HEK293 (cell line): ENCODE results near the gene RHOT2.
A peak's percentile ranks its signal among the peaks of the same experiment; 100 is the strongest.

Experiments used
- CTCF ChIA-PET: fragments of 350-600 bp; formaldehyde crosslinking; extraction: SDS; loops from one replicate; lab custom pipeline; 2021; ENCODE audit warnings: antibody characterized with exemption; lab: Yijun Ruan, JAX
- POLR2A ChIA-PET: fragments of 300-600 bp; formaldehyde crosslinking; extraction: SDS; loops from one replicate; lab custom pipeline; 2020; ENCODE audit warnings: antibody characterized with exemption, inconsistent platforms; lab: Yijun Ruan, JAX
- H3K27ac ChIP-seq: fragments of 200-500 bp; sonication (Bioruptor generic); 2 replicates; pipeline ENCODE4 v1.5.1; 2014; ENCODE audit warnings: low read depth, low read length, control low read depth, inconsistent platforms; ENCODE audit errors: extremely low read depth
- H3K36me3 ChIP-seq, 2 experiments: fragments of 200-500 bp in 1 of 2; sonication (Bioruptor generic) in 1 of 2; 1 replicate in 1 of 2; 2 replicates in 1 of 2; pipeline ENCODE4 v1.5.1; 2014 to 2017; ENCODE audit warnings: inconsistent platforms in 2 of 2, low read length in 2 of 2; ENCODE audit not compliant: control insufficient read depth in 2 of 2, insufficient read depth in 1 of 2
- H3K4me1 ChIP-seq: fragments of 200-500 bp; sonication (Bioruptor generic); 2 replicates; pipeline ENCODE4 v1.5.1; 2014; ENCODE audit warnings: mild to moderate bottlenecking, low read length, inconsistent platforms; ENCODE audit not compliant: control insufficient read depth, insufficient read depth
- H3K4me3 ChIP-seq: 2 replicates; pipeline ENCODE4 v1.5.1; 2011; ENCODE audit warnings: low read depth, mild to moderate bottlenecking, control low read depth, low read length, moderate library complexity
- H3K9me3 ChIP-seq: fragments of 200-500 bp; sonication (Bioruptor generic); 2 replicates; pipeline ENCODE4 v1.5.1; 2014; ENCODE audit warnings: low read depth, low read length, inconsistent platforms; ENCODE audit not compliant: control insufficient read depth, insufficient read depth
- GLIS1 ChIP-seq: fragments of 450-650 bp; formaldehyde crosslinking; IDR thresholded peaks from 2 replicates; pipeline ENCODE4 v1.5.1; 2016; ENCODE audit warnings: missing biosample characterization, missing genetic modification characterization
- HIC1 ChIP-seq: fragments of 450-650 bp; formaldehyde crosslinking; IDR thresholded peaks from 2 replicates; pipeline ENCODE4 v1.5.1; 2016; ENCODE audit warnings: missing biosample characterization, missing genetic modification characterization
- MYNN ChIP-seq: fragments of 450-650 bp; formaldehyde crosslinking; IDR thresholded peaks from 2 replicates; pipeline ENCODE4 v1.5.1; 2016; ENCODE audit warnings: missing biosample characterization, missing genetic modification characterization, borderline replicate concordance
- PATZ1 ChIP-seq: fragments of 450-650 bp; formaldehyde crosslinking; IDR thresholded peaks from 2 replicates; pipeline ENCODE4 v1.5.1; 2016; ENCODE audit warnings: missing biosample characterization, missing genetic modification characterization
- PRDM1 ChIP-seq: fragments of 450-650 bp; formaldehyde crosslinking; IDR thresholded peaks from 2 replicates; pipeline ENCODE4; 2016; ENCODE audit warnings: missing biosample characterization, missing genetic modification characterization
- PRDM10 ChIP-seq: fragments of 450-650 bp; formaldehyde crosslinking; IDR thresholded peaks from 2 replicates; pipeline ENCODE4 v1.5.1; 2016; ENCODE audit warnings: missing biosample characterization, missing genetic modification characterization
- SP7 ChIP-seq: fragments of 450-650 bp; formaldehyde crosslinking; IDR thresholded peaks from 2 replicates; pipeline ENCODE4 v1.5.1; 2016; ENCODE audit warnings: missing biosample characterization, missing genetic modification characterization
- ZBTB11 ChIP-seq: fragments of 450-650 bp; formaldehyde crosslinking; conservative IDR thresholded peaks from 2 replicates; pipeline ENCODE4 v1.5.1; 2016; ENCODE audit warnings: low read depth, missing biosample characterization, missing genetic modification characterization
- ZBTB17 ChIP-seq: fragments of 450-650 bp; formaldehyde crosslinking; IDR thresholded peaks from 2 replicates; pipeline ENCODE4 v1.5.1; 2016; ENCODE audit warnings: missing biosample characterization, missing genetic modification characterization
- ZBTB26 ChIP-seq: fragments of 450-650 bp; formaldehyde crosslinking; optimal IDR thresholded peaks from 2 replicates; pipeline ENCODE3; 2016; ENCODE audit warnings: missing biosample characterization, mild to moderate bottlenecking, missing genetic modification characterization
- ZBTB49 ChIP-seq: fragments of 450-650 bp; formaldehyde crosslinking; IDR thresholded peaks from 2 replicates; pipeline ENCODE4 v1.5.1; 2016; ENCODE audit warnings: missing biosample characterization, missing genetic modification characterization, low read depth
- ZBTB7A ChIP-seq: fragments of 450-650 bp; formaldehyde crosslinking; IDR thresholded peaks from 2 replicates; pipeline ENCODE4 v1.5.1; 2016; ENCODE audit warnings: low read depth, missing biosample characterization, missing genetic modification characterization
- ZIC2 ChIP-seq: fragments of 450-650 bp; formaldehyde crosslinking; IDR thresholded peaks from 2 replicates; pipeline ENCODE4 v1.5.1; 2016; ENCODE audit warnings: missing biosample characterization, missing genetic modification characterization
- ZNF146 ChIP-seq: fragments of 450-650 bp; formaldehyde crosslinking; IDR thresholded peaks from 2 replicates; pipeline ENCODE4 v1.5.1; 2016; ENCODE audit warnings: missing biosample characterization, missing genetic modification characterization
- ZNF341 ChIP-seq: fragments of 450-650 bp; formaldehyde crosslinking; IDR thresholded peaks from 2 replicates; pipeline ENCODE4; 2016; ENCODE audit warnings: low read depth, missing biosample characterization, missing genetic modification characterization
- ZNF48 ChIP-seq: fragments of 450-650 bp; formaldehyde crosslinking; IDR thresholded peaks from 2 replicates; pipeline ENCODE4 v1.5.1; 2016; ENCODE audit warnings: missing biosample characterization, missing genetic modification characterization
- ZNF600 ChIP-seq: fragments of 450-650 bp; formaldehyde crosslinking; IDR thresholded peaks from 2 replicates; pipeline ENCODE4 v1.5.1; 2016; ENCODE audit warnings: missing biosample characterization, missing genetic modification characterization
- ZNF76 ChIP-seq: fragments of 450-650 bp; formaldehyde crosslinking; IDR thresholded peaks from 2 replicates; pipeline ENCODE4; 2016; ENCODE audit warnings: low read depth, missing biosample characterization, missing genetic modification characterization, borderline replicate concordance
- ZNF777 ChIP-seq: fragments of 450-650 bp; formaldehyde crosslinking; IDR thresholded peaks from 2 replicates; pipeline ENCODE4 v1.5.1; 2017; ENCODE audit warnings: missing biosample characterization, missing genetic modification characterization, borderline replicate concordance

The RHOT2 gene

GRCh38 chr16:668519-669171 is 713 bp downstream of the RHOT2 start:
- ChIA-PET CTCF (interaction anchor here (0.6 to 1.8 kb wide), 5 partner anchors 10 to 21 kb away, joined by 3 to 7 read pairs (median 4); no protein-coding TSS in a partner anchor), POLR2A (interaction anchor here (1.1 to 6.7 kb wide), 3 partner anchors 8 to 16 kb away, joined by 4 to 57 read pairs (median 10); partner anchors contain the start of genes JMJD8, RHBDL1 and STUB1)
- Histone ChIP-seq H3K36me3 (peaks cover 0 to 62% of the 10 kb centered on the region in 2 experiments; a peak in 1 of 3 replicates), H3K4me1 (no peaks in the 10 kb centered on the region), H3K9me3 (no peaks in the 10 kb centered on the region), H3K27ac (peak overlapping the region; percentile 92), H3K4me3 (peak overlapping the region; percentile 90)
- no peak for TF ChIP-seq PATZ1 (tag by site-specific recombination)
- peak; percentile 10; the same call in 1 of the 2 replicates for TF ChIP-seq GLIS1 (tag by site-specific recombination)
- TF ChIP-seq PRDM1 (tag by site-specific recombination), result no peak
- TF ChIP-seq MYNN (tag by site-specific recombination), result no peak
- TF ChIP-seq ZBTB11 (tag by site-specific recombination), result peak; percentile 21; the same call in 1 of the 2 replicates
- no peak for TF ChIP-seq ZNF777
- TF ChIP-seq ZNF146, result no peak
- peak; percentile 38 for TF ChIP-seq ZBTB17 (tag by site-specific recombination)
- peak; percentile 49; the same call in 1 of the 2 replicates for TF ChIP-seq ZNF600
- TF ChIP-seq ZBTB7A (tag by site-specific recombination), result 0 out of 2 replicates have a peak, but pooled peaks have one; percentile 10
- TF ChIP-seq ZBTB49, result no peak
- TF ChIP-seq PRDM10 (tag by site-specific recombination), result peak; percentile 19; the same call in 1 of the 2 replicates
- TF ChIP-seq ZNF48 (tag by site-specific recombination), result no peak
- peak; percentile 59; the same call in 1 of the 2 replicates for TF ChIP-seq ZNF341 (tag by site-specific recombination)
- peak; percentile 65 for TF ChIP-seq HIC1 (tag by site-specific recombination)
- TF ChIP-seq ZBTB26 (tag by site-specific recombination), result peak; percentile 55
- TF ChIP-seq ZNF76 (tag by site-specific recombination), result peak; percentile 37; the same call in 1 of the 2 replicates
- no peak for TF ChIP-seq SP7 (tag by site-specific recombination)
- peak; percentile 96 for TF ChIP-seq ZIC2 (tag by site-specific recombination)
